Duodenal mucosa (tissue), 2 donors: ENCODE measurements around the gene MARCO.

Experiments
- H3K27ac ChIP-seq: one replicate; pipeline ENCODE4 v1.7.0; 2013; ENCODE audit warnings: low read depth, low read length
- H3K27me3 ChIP-seq, 2 donors: one replicate each; pipeline ENCODE4 v1.7.0; 2013; ENCODE audit warnings: low read length in 2 of 2, control low read depth in 1 of 2; ENCODE audit not compliant: insufficient read depth in 2 of 2, control insufficient read depth in 1 of 2
- H3K36me3 ChIP-seq, 2 donors: one replicate each; pipeline ENCODE4 v1.7.0; 2013; ENCODE audit warnings: low read length in 2 of 2, control low read depth in 1 of 2; ENCODE audit not compliant: insufficient read depth in 2 of 2, control insufficient read depth in 1 of 2
- H3K4me1 ChIP-seq, 2 donors: one replicate each; pipeline ENCODE4 v1.7.0; 2013; ENCODE audit warnings: low read length in 2 of 2, control low read depth in 1 of 2; ENCODE audit not compliant: insufficient read depth in 2 of 2, control insufficient read depth in 1 of 2
- H3K4me3 ChIP-seq, 2 donors: one replicate each; pipeline ENCODE4 v1.7.0; 2013; ENCODE audit warnings: low read length in 2 of 2, low read depth in 1 of 2
- H3K9ac ChIP-seq, 2 donors: one replicate each; pipeline ENCODE4 v1.7.0; 2013; ENCODE audit warnings: low read length in 2 of 2, low read depth in 1 of 2
- H3K9me3 ChIP-seq, 2 donors: one replicate each; pipeline ENCODE4 v1.7.0; 2013; ENCODE audit warnings: low read length in 2 of 2, control low read depth in 1 of 2; ENCODE audit not compliant: control insufficient read depth in 1 of 2

The MARCO gene

GRCh38 chr2:118954297-118955060, 12.5 kb downstream of the MARCO start:
- no peak overlapping the region for H3K27ac ChIP-seq

GRCh38 chr2:118965737-118966136, 23.7 kb downstream of the MARCO start:
- H3K27me3 ChIP-seq: peaks cover 0 to 4% of the 10 kb centered on the region in 2 donors
- H3K4me1 ChIP-seq: no peaks in the 10 kb centered on the region
- no peak overlapping the region for H3K4me3 ChIP-seq
- H3K36me3 ChIP-seq: no peaks in the 10 kb centered on the region
- no peak overlapping the region for H3K9ac ChIP-seq
- H3K27ac ChIP-seq: no peak overlapping the region
- H3K9me3 ChIP-seq: peaks cover 0 to 2% of the 10 kb centered on the region in 2 donors

More at GRCh38 chr2:118954297-118955060, 12.5 kb downstream of the MARCO start:
- no peaks in the 10 kb centered on the region for H3K4me1 ChIP-seq
- no peaks in the 10 kb centered on the region for H3K36me3 ChIP-seq
- H3K27me3 ChIP-seq: no peaks in the 10 kb centered on the region
- no peak overlapping the region for H3K9ac ChIP-seq
- no peak overlapping the region for H3K4me3 ChIP-seq
- H3K9me3 ChIP-seq: no peaks in the 10 kb centered on the region

DNA sequence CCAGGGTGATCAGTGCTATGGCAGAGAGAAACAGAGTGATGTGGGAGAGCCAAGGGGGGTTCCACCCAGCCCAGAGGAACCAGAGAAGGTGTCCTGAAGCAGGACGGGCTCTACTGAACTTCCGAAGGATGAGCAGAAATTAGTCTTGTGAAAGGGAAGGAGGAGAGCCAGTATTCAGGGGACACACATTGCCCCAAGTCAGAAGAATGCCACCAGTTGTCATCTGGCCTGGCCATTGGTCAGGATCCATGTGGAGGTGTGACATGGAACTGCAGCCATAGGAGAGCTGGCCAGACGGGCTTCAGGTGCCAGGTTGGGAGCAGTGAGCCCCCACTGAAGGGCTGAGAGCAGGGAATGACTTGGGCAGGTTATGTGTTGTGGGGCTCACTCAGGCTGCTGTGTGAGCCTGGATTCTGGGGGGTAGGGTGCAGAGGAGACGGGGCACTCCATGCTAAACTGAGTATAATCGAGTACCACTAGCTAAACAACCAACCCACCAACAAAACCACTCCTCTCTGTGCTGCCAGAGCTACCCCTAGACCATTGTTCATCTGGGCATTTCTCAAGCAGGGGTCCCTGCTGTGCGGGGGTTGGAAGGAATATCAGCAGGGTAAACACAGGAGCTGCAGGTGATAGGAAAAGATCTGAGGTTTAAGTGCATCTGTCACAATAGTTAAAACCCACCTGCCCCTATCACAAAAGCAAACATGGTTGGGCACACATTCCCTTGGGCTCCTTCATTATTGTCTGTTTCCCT, 25.3 kb downstream of the MARCO start:
- Histone ChIP-seq H3K9me3 (peaks cover 0 to 2% of the 10 kb centered on the region in 2 donors), H3K4me1 (no peaks in the 10 kb centered on the region), H3K27ac (no peak overlapping the region), H3K4me3 (no peak overlapping the region), H3K9ac (no peak overlapping the region), H3K36me3 (no peaks in the 10 kb centered on the region), H3K27me3 (peaks cover 0 to 4% of the 10 kb centered on the region in 2 donors)

GRCh38 chr2:118968042-118968441, 26.0 kb downstream of the MARCO start:
- no peak overlapping the region for H3K9ac ChIP-seq
- no peaks in the 10 kb centered on the region for H3K36me3 ChIP-seq
- no peak overlapping the region for H3K27ac ChIP-seq
- peaks cover 0 to 4% of the 10 kb centered on the region in 2 donors for H3K27me3 ChIP-seq
- H3K9me3 ChIP-seq: peaks cover 0 to 2% of the 10 kb centered on the region in 2 donors
- no peak overlapping the region for H3K4me3 ChIP-seq
- no peaks in the 10 kb centered on the region for H3K4me1 ChIP-seq

DNA sequence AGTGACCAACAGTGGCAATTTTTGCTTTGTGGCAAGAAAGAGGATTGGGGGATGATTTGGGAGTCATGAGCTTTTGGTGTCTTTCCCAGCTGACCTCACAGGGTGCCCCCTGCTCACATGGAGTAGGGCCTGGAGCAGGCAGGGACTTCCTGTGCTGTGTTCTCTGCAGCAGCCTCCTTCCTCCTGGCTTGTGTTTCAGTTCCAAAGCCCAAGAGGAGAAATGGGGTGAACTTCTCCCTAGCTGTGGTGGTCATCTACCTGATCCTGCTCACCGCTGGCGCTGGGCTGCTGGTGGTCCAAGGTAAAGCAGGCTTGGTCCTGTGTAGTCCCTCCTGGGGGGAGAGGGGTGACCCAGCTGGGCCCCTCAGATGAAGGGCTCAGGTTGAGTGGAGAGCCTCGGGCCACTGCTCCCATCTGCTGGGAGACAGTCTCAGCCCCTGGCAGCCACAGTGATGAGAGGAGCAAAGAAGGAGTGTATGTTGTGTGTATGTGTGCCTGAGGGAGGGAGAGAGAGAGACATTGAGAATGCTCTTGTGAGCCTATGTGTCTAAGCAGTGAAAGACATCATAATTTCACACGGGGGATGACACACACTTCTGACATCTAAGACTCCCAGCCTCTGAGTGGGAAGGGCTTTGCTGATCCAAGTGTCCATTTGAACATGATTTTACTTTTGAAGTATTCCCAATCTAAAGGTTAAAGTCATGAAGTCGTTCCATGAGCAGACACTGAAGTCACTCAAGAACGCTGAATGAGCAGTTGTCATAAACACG, 27.2 kb downstream of the MARCO start:
- no peak overlapping the region for H3K27ac ChIP-seq
- H3K9me3 ChIP-seq: no peaks in the 10 kb centered on the region
- no peak overlapping the region for H3K9ac ChIP-seq
- no peaks in the 10 kb centered on the region for H3K36me3 ChIP-seq
- no peaks in the 10 kb centered on the region for H3K4me1 ChIP-seq
- H3K27me3 ChIP-seq: peaks cover 0 to 4% of the 10 kb centered on the region in 2 donors
- H3K4me3 ChIP-seq: no peak overlapping the region

DNA sequence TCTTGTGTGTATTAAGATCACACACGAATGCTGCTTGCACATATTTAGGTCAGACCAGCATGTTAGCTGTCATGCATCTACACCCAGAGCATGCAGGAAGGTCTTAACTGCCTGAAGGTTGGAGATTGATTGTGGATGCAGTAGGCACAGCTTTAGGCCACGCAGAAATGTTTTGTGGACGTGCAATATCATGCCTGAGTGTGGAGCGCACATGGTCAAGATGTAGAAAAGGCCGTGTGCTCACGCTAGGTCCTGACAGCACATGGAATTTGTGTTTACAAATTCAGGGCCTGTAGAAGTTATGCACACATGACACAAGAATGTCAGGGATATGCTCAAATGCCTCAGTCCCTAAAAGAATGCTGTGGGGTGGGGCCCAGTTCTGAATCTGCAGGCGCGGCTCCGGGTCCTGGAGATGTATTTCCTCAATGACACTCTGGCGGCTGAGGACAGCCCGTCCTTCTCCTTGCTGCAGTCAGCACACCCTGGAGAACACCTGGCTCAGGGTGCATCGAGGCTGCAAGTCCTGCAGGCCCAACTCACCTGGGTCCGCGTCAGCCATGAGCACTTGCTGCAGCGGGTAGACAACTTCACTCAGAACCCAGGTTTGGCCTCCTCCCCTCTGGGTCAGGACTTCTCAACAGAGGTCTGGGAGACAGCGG, 27.9 kb downstream of the MARCO start:
- Histone ChIP-seq H3K4me1 (no peaks in the 10 kb centered on the region), H3K9me3 (no peaks in the 10 kb centered on the region), H3K4me3 (no peak overlapping the region), H3K36me3 (no peaks in the 10 kb centered on the region), H3K27ac (no peak overlapping the region), H3K9ac (no peak overlapping the region), H3K27me3 (peaks cover 0 to 4% of the 10 kb centered on the region in 2 donors)

DNA sequence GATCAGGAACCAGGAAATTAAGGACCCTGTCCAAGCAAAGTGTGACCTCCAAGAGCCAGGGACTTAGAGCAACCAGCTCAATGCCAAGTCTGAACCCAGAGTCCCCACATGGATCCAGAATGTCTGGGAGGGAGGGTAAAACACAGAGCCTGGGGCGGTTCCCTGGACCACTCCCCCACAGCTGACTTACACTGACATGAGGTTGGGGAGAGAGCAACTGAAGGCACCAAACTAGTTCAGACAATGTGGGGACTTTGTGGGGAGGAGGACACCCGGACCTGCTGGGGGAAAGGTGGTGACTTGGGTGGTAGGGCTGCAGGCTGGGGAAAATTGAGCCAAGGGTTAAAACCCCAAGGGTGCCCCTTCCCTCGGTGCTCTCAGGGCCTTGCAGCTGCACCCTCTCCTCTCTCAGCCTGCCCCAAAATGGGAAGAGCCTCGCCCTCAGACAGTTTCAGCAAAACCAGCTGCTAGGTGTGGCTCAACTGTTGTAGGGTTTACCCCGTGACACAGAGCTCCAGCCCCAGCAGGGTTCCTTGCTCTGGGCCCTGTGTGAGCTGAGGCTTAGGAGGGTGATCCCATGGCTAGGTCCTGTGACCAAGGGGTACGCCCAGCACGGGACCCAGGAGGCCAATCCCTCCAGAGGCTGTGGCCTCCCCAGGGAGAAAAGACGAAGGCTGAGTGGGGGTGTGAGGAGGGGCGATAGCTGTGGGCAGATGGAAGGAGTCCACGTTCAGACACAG, 28.6 kb downstream of the MARCO start:
- Histone ChIP-seq H3K9me3 (no peaks in the 10 kb centered on the region), H3K36me3 (no peaks in the 10 kb centered on the region), H3K27ac (no peak overlapping the region), H3K4me3 (no peak overlapping the region), H3K27me3 (peaks cover 0 to 7% of the 10 kb centered on the region in 2 donors), H3K9ac (no peak overlapping the region), H3K4me1 (no peaks in the 10 kb centered on the region)

DNA sequence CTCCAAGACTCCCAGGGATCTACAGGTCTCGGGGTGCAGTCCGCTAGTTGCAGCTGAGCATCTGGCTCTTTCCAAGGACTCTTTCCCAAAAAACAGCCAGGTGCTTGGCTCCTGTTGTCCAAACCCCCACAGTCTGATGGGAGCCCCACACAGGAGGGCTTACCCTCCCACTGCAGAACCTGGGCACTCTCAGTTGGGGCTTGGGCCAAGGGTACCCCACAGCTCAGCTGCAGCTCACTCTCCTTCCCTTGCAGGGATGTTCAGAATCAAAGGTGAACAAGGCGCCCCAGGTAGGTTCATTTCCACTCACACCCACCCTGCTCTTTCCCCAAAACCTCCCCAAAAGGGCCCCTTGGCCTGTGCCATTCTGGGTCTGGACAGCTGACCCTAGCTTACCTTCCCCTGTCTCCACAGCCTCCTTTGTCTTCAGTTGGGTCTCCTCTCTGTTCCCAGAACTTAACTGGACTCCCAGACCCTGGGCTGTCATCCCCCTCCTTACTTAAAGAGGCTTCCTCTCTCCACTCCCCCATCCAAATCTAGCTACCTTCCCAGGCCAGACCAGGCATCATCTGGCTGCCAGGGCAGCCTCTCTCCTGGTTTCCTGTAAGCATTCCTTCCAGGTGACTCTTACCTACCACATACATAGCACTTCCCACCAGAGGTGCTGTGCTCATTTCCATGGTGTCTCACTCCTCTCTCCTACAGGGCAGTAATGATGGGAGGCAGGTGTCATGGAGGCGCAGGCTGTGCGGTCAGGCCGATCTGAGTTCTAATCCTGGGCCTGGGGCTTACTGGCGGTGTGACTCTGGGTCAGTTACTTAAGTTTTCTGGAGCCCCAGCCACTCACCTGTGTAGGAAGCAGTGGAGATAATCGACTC, 29.5 kb downstream of the MARCO start:
- Histone ChIP-seq H3K27me3 (peaks cover 0 to 9% of the 10 kb centered on the region in 2 donors), H3K9me3 (no peaks in the 10 kb centered on the region), H3K27ac (no peak overlapping the region), H3K4me3 (no peak overlapping the region), H3K9ac (no peak overlapping the region), H3K4me1 (no peaks in the 10 kb centered on the region), H3K36me3 (no peaks in the 10 kb centered on the region)

GRCh38 chr2:118973542-118973951, 31.6 kb downstream of the MARCO start:
- Histone ChIP-seq H3K9ac (no peak overlapping the region), H3K36me3 (no peaks in the 10 kb centered on the region), H3K27me3 (peaks cover 0 to 4% of the 10 kb centered on the region in 2 donors), H3K9me3 (no peaks in the 10 kb centered on the region), H3K4me1 (no peaks in the 10 kb centered on the region), H3K27ac (no peak overlapping the region), H3K4me3 (no peak overlapping the region)
